Activated CD4-positive, alpha-beta memory T cell treated with anti-CD3 and anti-CD28 coated beads, Interleukin-2, amount 10 ng/mL, durations not matched to agents 7 days and 5 days (primary cell): ENCODE results near the gene ZBTB32. TPM values are rescaled to one million over a fixed set of nuclear protein-coding genes. Genes with fewer than 3 reads are reported as not detected.
"Not testable (repeated sequence)": the region's sequence is repeated elsewhere in the genome, so short reads cannot be mapped to it uniquely, and the experiment has no call there.

Experiments used
- CTCF ChIA-PET: fragments of 350-600 bp; sonication (Branson Sonifier 250); formaldehyde crosslinking; loops from one replicate; lab custom pipeline; 2021; ENCODE audit warnings: antibody characterized with exemption, inconsistent platforms; lab: Charles Lee
- POLR2A ChIA-PET: fragments of 350-600 bp; sonication (Branson Sonifier 250); formaldehyde crosslinking; loops from one replicate; lab custom pipeline; 2021; ENCODE audit warnings: antibody characterized with exemption; lab: Charles Lee
- DNase-seq: peaks from one replicate; pipeline ENCODE4 v3.0.0-alpha.2; 2020
- H3K27ac Mint-ChIP-seq: one replicate; pipeline ENCODE4 v1.8.0; 2021; ENCODE audit warnings: mild to moderate bottlenecking, mixed read lengths
- H3K27me3 Mint-ChIP-seq: one replicate; pipeline ENCODE4 v1.8.0; 2021; ENCODE audit warnings: mixed read lengths
- H3K36me3 Mint-ChIP-seq: one replicate; pipeline ENCODE4 v1.8.0; 2021; ENCODE audit warnings: low read depth, mixed read lengths
- H3K4me1 Mint-ChIP-seq: one replicate; pipeline ENCODE4 v1.8.0; 2021; ENCODE audit warnings: mixed read lengths
- H3K4me3 Mint-ChIP-seq: one replicate; pipeline ENCODE4 v1.8.0; 2021; ENCODE audit warnings: mild to moderate bottlenecking, mixed read lengths
- H3K9me3 Mint-ChIP-seq: one replicate; pipeline ENCODE4 v1.8.0; 2021; ENCODE audit warnings: mixed read lengths
- total RNA-seq, 2 experiments: library from RNA; stranded (reverse); gene quantifications; one replicate each; pipeline ENCODE4 v1.2.3, GENCODE V29; 2021

ZBTB32 gene
- total RNA-seq, result 10 to 100 TPM; 94.8 to 96.2 TPM

DNA sequence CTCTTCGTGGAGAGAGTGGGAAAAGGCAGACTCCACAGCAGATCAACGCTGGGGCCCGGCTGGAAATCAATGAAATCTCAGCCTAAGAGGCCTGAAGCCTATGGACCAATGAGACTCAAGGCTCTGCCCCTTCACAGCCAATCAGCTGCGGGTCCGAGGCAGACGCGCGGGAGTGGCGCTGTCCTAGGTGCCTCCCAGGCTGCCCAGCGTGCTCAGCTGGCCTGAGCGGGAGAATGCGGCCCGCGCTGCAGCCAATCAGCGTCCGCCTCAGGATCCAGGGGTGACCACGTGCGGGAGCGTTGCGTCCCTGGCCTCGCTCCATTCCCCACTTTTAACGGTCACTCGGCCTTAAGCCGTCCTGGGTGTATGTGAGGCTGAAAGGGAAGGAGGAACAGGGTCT is at the start of gene ZBTB32:
Gene ZBTB32 (plus strand): TSS at position 341 of the 400 bp plus-strand sequence. CDS start 10,069 bp downstream, outside the sequence.
- H3K27me3 Mint-ChIP-seq, result no peaks in the 10 kb centered on the region
- POLR2A ChIA-PET, result interaction anchor here (0.9 to 5.6 kb wide), 2 partner anchors 9 to 11 kb away, joined by 3 to 160 read pairs; no protein-coding TSS in a partner anchor
- DNase-seq, result no peak
- CTCF ChIA-PET, result interaction anchor here (0.7 to 3.5 kb wide), 3 partner anchors 9 to 41 kb away, joined by 3 to 57 read pairs (median 4); no protein-coding TSS in a partner anchor
- peaks cover 22% of the 10 kb centered on the region for H3K4me1 Mint-ChIP-seq
- no peak within 1 kb of the TSS for H3K4me3 Mint-ChIP-seq
- H3K27ac Mint-ChIP-seq, result no peak within 1 kb of the TSS
- H3K9me3 Mint-ChIP-seq, result no peaks in the 10 kb centered on the region
- H3K36me3 Mint-ChIP-seq, result peaks cover 3% of the 10 kb centered on the region

DNA sequence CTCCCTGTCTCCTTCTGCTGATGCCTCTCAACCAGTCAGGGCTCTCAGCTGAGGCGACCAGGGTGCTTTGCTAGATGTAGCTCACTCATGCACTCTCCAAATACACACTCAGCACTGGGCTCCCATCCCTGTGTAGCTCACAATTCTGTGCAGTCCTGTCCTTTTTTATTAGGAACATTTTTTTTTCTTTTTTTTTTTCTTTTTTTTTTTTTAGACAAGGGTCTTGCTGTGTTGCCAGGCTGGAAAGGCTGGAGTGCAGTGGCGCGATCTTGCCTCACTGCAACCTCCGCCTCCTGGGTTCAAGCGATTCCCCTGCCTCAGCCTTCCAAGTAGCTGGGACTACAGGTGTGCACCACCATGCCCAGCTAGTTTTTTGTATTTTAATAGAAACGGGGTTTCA is 49.5 kb upstream of the ZBTB32 start:
- POLR2A ChIA-PET, result interaction anchor here (1.3 kb wide), 1 partner anchor 11 kb away, joined by 3 read pairs; no protein-coding TSS in a partner anchor
- H3K36me3 Mint-ChIP-seq, result peaks cover 59% of the 10 kb centered on the region
- peaks cover 20% of the 10 kb centered on the region for H3K4me1 Mint-ChIP-seq

GRCh38 chr19:35655600-35655999 is 48.8 kb upstream of the ZBTB32 start:
- Mint-ChIP-seq H3K4me3 (no peak overlapping the region), H3K36me3 (peaks cover 61% of the 10 kb centered on the region)

More for the DNA sequence above, 49.5 kb upstream of the ZBTB32 start:
- CTCF ChIA-PET, result interaction anchor here (0.6 kb wide), 1 partner anchor 51 kb away, joined by 4 read pairs; no protein-coding TSS in a partner anchor
- DNase-seq, H3K27me3 Mint-ChIP-seq, H3K9me3 Mint-ChIP-seq, H3K4me3 Mint-ChIP-seq, H3K27ac Mint-ChIP-seq: not testable (repeated sequence)

GRCh38 chr19:35656700-35657099 is 47.7 kb upstream of the ZBTB32 start:
- ChIA-PET CTCF (interaction anchor here (0.8 kb wide), 1 partner anchor 9 kb away, joined by 3 read pairs; the partner anchor contains the start of gene COX6B1), POLR2A (interaction anchor here (1.4 kb wide), 1 partner anchor 8 kb away, joined by 4 read pairs; the partner anchor contains the start of gene COX6B1)
- no peak overlapping the region for H3K27ac Mint-ChIP-seq
- H3K4me3 Mint-ChIP-seq, result no peak overlapping the region
- H3K27me3 Mint-ChIP-seq, result no peaks in the 10 kb centered on the region
- H3K9me3 Mint-ChIP-seq, result no peaks in the 10 kb centered on the region
- peaks cover 59% of the 10 kb centered on the region for H3K36me3 Mint-ChIP-seq
- H3K4me1 Mint-ChIP-seq, result peaks cover 9% of the 10 kb centered on the region
- DNase-seq, result no peak

More at GRCh38 chr19:35655600-35655999, 48.8 kb upstream of the ZBTB32 start:
- Mint-ChIP-seq H3K4me1 (peaks cover 17% of the 10 kb centered on the region), H3K27ac (no peak overlapping the region), H3K27me3 (no peaks in the 10 kb centered on the region), H3K9me3 (no peaks in the 10 kb centered on the region)
- ChIA-PET CTCF (no interaction called here), POLR2A (no interaction called here)
- DNase-seq, result no peak

DNA sequence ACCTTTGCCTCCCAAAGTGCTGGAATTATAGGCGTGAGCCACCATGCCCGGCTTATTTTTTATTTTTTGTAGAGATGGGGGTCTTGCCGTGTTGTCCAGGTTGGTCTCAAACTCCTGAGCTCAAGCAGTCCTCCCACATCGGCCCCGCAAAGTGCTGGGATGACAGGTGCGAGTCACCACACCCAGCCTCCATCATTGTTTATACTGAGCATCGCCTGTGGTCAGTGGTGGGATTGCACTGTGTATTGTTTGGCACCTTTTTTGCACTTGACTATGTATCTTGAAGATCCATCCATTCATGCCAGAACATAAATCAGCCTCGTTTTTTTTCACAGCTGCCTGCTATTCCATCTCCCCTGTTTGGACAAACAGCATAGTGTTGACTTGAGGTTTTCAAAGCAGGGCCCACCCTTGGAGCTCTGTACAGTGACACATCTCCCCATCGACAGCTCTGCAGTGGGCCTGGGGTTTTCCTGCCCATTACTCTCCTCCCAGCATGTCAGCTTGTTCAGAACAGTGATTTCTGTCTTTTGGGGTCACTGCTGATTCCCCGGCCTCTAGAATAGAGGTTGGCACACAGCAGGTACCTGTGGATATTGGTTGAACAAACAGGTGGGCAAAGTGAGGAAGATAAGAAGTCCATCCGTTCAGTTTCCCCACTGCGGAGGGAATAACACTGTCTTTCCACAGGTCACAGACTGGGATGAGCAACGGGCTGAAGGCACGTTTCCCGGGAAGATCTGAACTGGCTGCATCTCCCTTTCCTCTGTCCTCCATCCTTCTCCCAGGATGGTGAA is 46.3 kb upstream of the ZBTB32 start:
- H3K36me3 Mint-ChIP-seq, result peaks cover 56% of the 10 kb centered on the region
- no peaks in the 10 kb centered on the region for H3K9me3 Mint-ChIP-seq
- ChIA-PET CTCF (interaction anchor here (0.7 to 1.6 kb wide), 2 partner anchors 9 to 225 kb away, joined by 3 read pairs; no protein-coding TSS in a partner anchor), POLR2A (no interaction called here)
- H3K27me3 Mint-ChIP-seq, result no peaks in the 10 kb centered on the region
- H3K4me1 Mint-ChIP-seq, result peaks cover 5% of the 10 kb centered on the region
- no peak for DNase-seq
- no peak overlapping the region for H3K27ac Mint-ChIP-seq
- no peak overlapping the region for H3K4me3 Mint-ChIP-seq

GRCh38 chr19:35661995-35662340 is 42.4 kb upstream of the ZBTB32 start:
- POLR2A ChIA-PET, result interaction anchor here (2.0 kb wide), 1 partner anchor 14 kb away, joined by 7 read pairs; the partner anchor contains the start of gene COX6B1
- CTCF ChIA-PET, result interaction anchor here (1.5 kb wide), 1 partner anchor 31 kb away, joined by 5 read pairs; no protein-coding TSS in a partner anchor
- DNase-seq, result no peak
- H3K36me3 Mint-ChIP-seq, result peaks cover 32% of the 10 kb centered on the region
- no peaks in the 10 kb centered on the region for H3K27me3 Mint-ChIP-seq
- no peaks in the 10 kb centered on the region for H3K4me1 Mint-ChIP-seq
- H3K9me3 Mint-ChIP-seq, result no peaks in the 10 kb centered on the region
- no peak overlapping the region for H3K27ac Mint-ChIP-seq
- H3K4me3 Mint-ChIP-seq, result no peak overlapping the region

GRCh38 chr19:35663981-35664380 is 40.4 kb upstream of the ZBTB32 start:
- no peaks in the 10 kb centered on the region for H3K4me1 Mint-ChIP-seq
- CTCF ChIA-PET, result interaction anchor here (0.9 kb wide), 1 partner anchor 16 kb away, joined by 4 read pairs; the partner anchor contains the start of gene COX6B1
- peaks cover 18% of the 10 kb centered on the region for H3K36me3 Mint-ChIP-seq
- H3K27me3 Mint-ChIP-seq, result peaks cover 5% of the 10 kb centered on the region
- H3K9me3 Mint-ChIP-seq, result no peaks in the 10 kb centered on the region
- no peak overlapping the region for H3K27ac Mint-ChIP-seq
- DNase-seq, result no peak
- H3K4me3 Mint-ChIP-seq, result no peak overlapping the region
- POLR2A ChIA-PET, result interaction anchor here (0.6 to 1.7 kb wide), 3 partner anchors 8 to 40 kb away, joined by 3 to 4 read pairs (median 3); no protein-coding TSS in a partner anchor

DNA sequence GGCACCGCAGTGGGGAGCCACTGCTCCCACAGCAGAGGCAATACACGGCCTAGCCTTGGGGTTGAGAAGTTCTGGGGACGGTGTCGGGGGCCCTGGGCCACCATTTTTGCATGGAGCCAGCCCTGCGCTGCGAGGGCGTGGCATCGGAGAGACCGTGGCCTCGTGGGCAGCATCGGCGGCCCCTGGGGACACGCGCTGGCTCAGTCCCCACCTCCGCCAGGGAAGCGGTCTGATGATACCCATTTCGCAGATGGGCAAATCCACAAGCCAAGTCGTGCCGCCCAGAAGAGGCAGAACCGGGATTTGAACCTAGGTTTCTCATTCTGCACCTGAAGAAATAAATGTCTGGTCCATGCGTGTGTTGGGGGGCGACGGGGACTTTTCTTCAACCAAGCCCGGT is 39.2 kb upstream of the ZBTB32 start:
- CTCF ChIA-PET, result no interaction called here
- POLR2A ChIA-PET, result no interaction called here
- H3K4me3 Mint-ChIP-seq, result no peak overlapping the region
- DNase-seq, result no peak
- peaks cover 11% of the 10 kb centered on the region for H3K36me3 Mint-ChIP-seq
- H3K4me1 Mint-ChIP-seq, result no peaks in the 10 kb centered on the region
- peaks cover 14% of the 10 kb centered on the region for H3K27me3 Mint-ChIP-seq
- no peaks in the 10 kb centered on the region for H3K9me3 Mint-ChIP-seq
- no peak overlapping the region for H3K27ac Mint-ChIP-seq

- no peak for DNase-seq
- no peak overlapping the region for H3K27ac Mint-ChIP-seq
- no peak overlapping the region for H3K4me3 Mint-ChIP-seq
- no peaks in the 10 kb centered on the region for H3K9me3 Mint-ChIP-seq
- no peaks in the 10 kb centered on the region for H3K4me1 Mint-ChIP-seq
- H3K36me3 Mint-ChIP-seq, result peaks cover 11% of the 10 kb centered on the region
- H3K27me3 Mint-ChIP-seq, result peaks cover 15% of the 10 kb centered on the region
- ChIA-PET CTCF (no interaction called here), POLR2A (no interaction called here)
These were observed 38.8 kb upstream of the ZBTB32 start for GRCh38 chr19:35665604-35666003.

GRCh38 chr19:35666251-35666913 is 38.0 kb upstream of the ZBTB32 start, which contains the start of gene UPK1A:
Gene UPK1A (plus strand): TSS chr19:35666517. CDS start chr19:35666813, 296 bp downstream.
- no peak within 1 kb of the TSS for H3K27ac Mint-ChIP-seq
- POLR2A ChIA-PET, result interaction anchor here (1.1 kb wide), 1 partner anchor 22 kb away, joined by 5 read pairs; no protein-coding TSS in a partner anchor
- H3K27me3 Mint-ChIP-seq, result peaks cover 19% of the 10 kb centered on the region
- peaks cover 8% of the 10 kb centered on the region for H3K36me3 Mint-ChIP-seq
- DNase-seq, result no peak
- no peaks in the 10 kb centered on the region for H3K4me1 Mint-ChIP-seq
- no peak within 1 kb of the TSS for H3K4me3 Mint-ChIP-seq
- no peaks in the 10 kb centered on the region for H3K9me3 Mint-ChIP-seq
- CTCF ChIA-PET, result interaction anchor here (1.3 kb wide), 1 partner anchor 8 kb away, joined by 3 read pairs; no protein-coding TSS in a partner anchor

GRCh38 chr19:35669566-35669965 is 34.8 kb upstream of the ZBTB32 start:
- Mint-ChIP-seq H3K36me3 (no peaks in the 10 kb centered on the region), H3K4me3 (no peak overlapping the region), H3K27ac (no peak overlapping the region), H3K27me3 (peaks cover 40% of the 10 kb centered on the region), H3K4me1 (peaks cover 7% of the 10 kb centered on the region), H3K9me3 (no peaks in the 10 kb centered on the region)
- CTCF ChIA-PET, result interaction anchor here (0.6 kb wide), 1 partner anchor 379 kb away, joined by 3 read pairs; no protein-coding TSS in a partner anchor
- DNase-seq, result no peak
- POLR2A ChIA-PET, result interaction anchor here (1.5 kb wide), 1 partner anchor 41 kb away, joined by 3 read pairs; the partner anchor contains the start of gene RBM42

DNA sequence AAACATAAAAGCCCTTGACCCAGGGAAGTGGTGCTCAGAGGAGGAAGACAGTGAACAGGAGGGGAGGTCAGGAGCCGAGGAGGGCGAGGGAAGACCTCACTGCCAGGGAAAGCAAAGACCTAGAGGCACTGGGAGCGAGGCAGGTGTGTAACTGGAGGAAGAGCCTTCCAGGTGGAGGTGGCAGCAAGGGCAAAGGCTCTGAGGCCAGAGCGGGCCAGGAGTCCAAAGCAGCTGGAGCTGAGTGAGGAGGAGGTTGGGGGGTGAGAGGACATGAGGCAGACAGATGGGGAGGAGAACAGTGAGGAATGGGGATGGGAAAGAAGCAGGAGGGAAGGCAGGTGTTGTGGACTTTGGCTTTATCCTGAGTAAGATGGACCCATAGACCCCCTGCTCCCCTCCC is 34.4 kb upstream of the ZBTB32 start:
- no peak for DNase-seq
- CTCF ChIA-PET, result interaction anchor here (0.6 kb wide), 1 partner anchor 378 kb away, joined by 3 read pairs; no protein-coding TSS in a partner anchor
- H3K36me3 Mint-ChIP-seq, result no peaks in the 10 kb centered on the region
- POLR2A ChIA-PET, result interaction anchor here (1.5 kb wide), 1 partner anchor 42 kb away, joined by 3 read pairs; the partner anchor contains the start of gene RBM42
- H3K4me3 Mint-ChIP-seq, result no peak overlapping the region
- peaks cover 7% of the 10 kb centered on the region for H3K4me1 Mint-ChIP-seq
- H3K27ac Mint-ChIP-seq, result no peak overlapping the region
- H3K9me3 Mint-ChIP-seq, result no peaks in the 10 kb centered on the region
- peaks cover 40% of the 10 kb centered on the region for H3K27me3 Mint-ChIP-seq
